ENCODE data around the gene TFIP11.

DNA sequence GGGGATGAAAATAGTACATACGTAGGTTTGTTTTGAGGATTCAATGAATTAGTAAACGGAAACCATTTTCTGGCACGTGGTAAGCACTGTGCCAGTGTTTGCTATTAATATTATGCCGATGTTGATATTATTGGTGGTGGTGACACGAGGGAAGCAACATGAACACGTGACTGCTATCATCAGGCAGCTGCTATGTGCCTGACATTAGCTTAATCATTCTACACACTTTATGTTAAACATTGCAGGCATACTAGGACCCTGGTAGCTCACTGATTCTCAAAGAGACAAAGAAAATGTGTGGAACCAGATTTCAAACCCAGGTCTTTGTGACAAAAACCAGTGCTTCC is 27.9 kb downstream of the TFIP11 start:
- TF ChIP-seq CEBPZ (IDR thresholded peaks at IDR 0.05; ENCODE audit: low read length) (no peak), MNT (IDR thresholded peaks at IDR 0.05) (peak; percentile 92), ZHX1 (CRISPR knock-in tag; IDR thresholded peaks at IDR 0.05; ENCODE audit: low read depth) (no peak), ARNTL (CRISPR knock-in tag; IDR thresholded peaks at IDR 0.05) (no peak), POLR2AphosphoS5 (IDR thresholded peaks at IDR 0.05; ENCODE audit: low read depth, low read length) (no peak)

Data from HepG2 (cell line).